Measurements from ENCODE around the gene ESAM. TPM values are rescaled to one million over a fixed set of nuclear protein-coding genes. Genes with fewer than 3 reads are reported as not detected.

Gene ESAM
- total RNA-seq, 1 donor from 2014 or later: 9.4 TPM

GRCh38 chr11:124799348-124800225 is 37.5 kb upstream of the ESAM start:
- Histone ChIP-seq H3K4me1 (ENCODE audit: control insufficient read depth in 3 of 3, insufficient read depth in 3 of 3, low read length in 3 of 3) (peaks cover 11 to 18% (median 14%) of the 10 kb centered on the region in 3 donors), H3K9me3 (ENCODE audit: control insufficient read depth in 3 of 3, low read length in 3 of 3) (no peaks in the 10 kb centered on the region), H3K36me3 (ENCODE audit: control insufficient read depth in 3 of 3, insufficient read depth in 3 of 3, low read length in 3 of 3) (peaks cover 0 to 4% (median 0%) of the 10 kb centered on the region in 3 donors), H3K27ac (ENCODE audit: low read depth, low read length) (peak overlapping the region; percentile 95), H3K4me3 (ENCODE audit: low read length in 3 of 3) (peak overlapping the region; percentile 82 to 92 (median 86)), H3K27me3 (ENCODE audit: control insufficient read depth in 3 of 3, insufficient read depth in 3 of 3, low read length in 3 of 3) (no peaks in the 10 kb centered on the region), H3K9ac (ENCODE audit: low read depth in 1 of 3, low read length in 3 of 3) (peak overlapping the region; percentile 80 to 90 (median 89))

GRCh38 chr11:124798991-124799347 is 36.9 kb upstream of the ESAM start:
- Histone ChIP-seq H3K36me3 (ENCODE audit: control insufficient read depth in 3 of 3, insufficient read depth in 3 of 3, low read length in 3 of 3) (peaks cover 0 to 4% (median 0%) of the 10 kb centered on the region in 3 donors), H3K4me1 (ENCODE audit: control insufficient read depth in 3 of 3, insufficient read depth in 3 of 3, low read length in 3 of 3) (peaks cover 11 to 18% (median 14%) of the 10 kb centered on the region in 3 donors), H3K9me3 (ENCODE audit: control insufficient read depth in 3 of 3, low read length in 3 of 3) (no peaks in the 10 kb centered on the region), H3K27me3 (ENCODE audit: control insufficient read depth in 3 of 3, insufficient read depth in 3 of 3, low read length in 3 of 3) (no peaks in the 10 kb centered on the region), H3K4me3 (ENCODE audit: low read length in 3 of 3) (peak overlapping the region; percentile 82 to 92 (median 86)), H3K27ac (ENCODE audit: low read depth, low read length) (peak overlapping the region; percentile 95), H3K9ac (ENCODE audit: low read depth in 1 of 3, low read length in 3 of 3) (peak overlapping the region; percentile 73 to 90 (median 89))

- Histone ChIP-seq H3K27me3 (ENCODE audit: control insufficient read depth in 3 of 3, insufficient read depth in 3 of 3, low read length in 3 of 3) (no peaks in the 10 kb centered on the region), H3K4me1 (ENCODE audit: control insufficient read depth in 3 of 3, insufficient read depth in 3 of 3, low read length in 3 of 3) (peaks cover 18 to 28% (median 21%) of the 10 kb centered on the region in 3 donors), H3K27ac (ENCODE audit: low read depth, low read length) (no peak overlapping the region), H3K9ac (ENCODE audit: low read depth in 1 of 3, low read length in 3 of 3) (no peak overlapping the region), H3K36me3 (ENCODE audit: control insufficient read depth in 3 of 3, insufficient read depth in 3 of 3, low read length in 3 of 3) (no peaks in the 10 kb centered on the region), H3K9me3 (ENCODE audit: control insufficient read depth in 3 of 3, low read length in 3 of 3) (no peaks in the 10 kb centered on the region), H3K4me3 (ENCODE audit: low read length in 3 of 3) (no peak overlapping the region)
Observed at GRCh38 chr11:124796312-124796711, 34.2 kb upstream of the ESAM start.

- Histone ChIP-seq H3K9me3 (ENCODE audit: control insufficient read depth in 3 of 3, low read length in 3 of 3) (no peaks in the 10 kb centered on the region), H3K36me3 (ENCODE audit: control insufficient read depth in 3 of 3, insufficient read depth in 3 of 3, low read length in 3 of 3) (no peaks in the 10 kb centered on the region), H3K27me3 (ENCODE audit: control insufficient read depth in 3 of 3, insufficient read depth in 3 of 3, low read length in 3 of 3) (no peaks in the 10 kb centered on the region), H3K4me1 (ENCODE audit: control insufficient read depth in 3 of 3, insufficient read depth in 3 of 3, low read length in 3 of 3) (peaks cover 8 to 22% (median 12%) of the 10 kb centered on the region in 3 donors), H3K4me3 (ENCODE audit: low read length in 3 of 3) (no peak overlapping the region), H3K27ac (ENCODE audit: low read depth, low read length) (no peak overlapping the region), H3K9ac (ENCODE audit: low read depth in 1 of 3, low read length in 3 of 3) (no peak overlapping the region)
Observed at GRCh38 chr11:124793466-124794278, 31.6 kb upstream of the ESAM start.

GRCh38 chr11:124791626-124792341 is 29.7 kb upstream of the ESAM start:
- H3K36me3 ChIP-seq (ENCODE audit: control insufficient read depth in 3 of 3, insufficient read depth in 3 of 3, low read length in 3 of 3): no peaks in the 10 kb centered on the region
- H3K4me3 ChIP-seq (ENCODE audit: low read length in 3 of 3): no peak overlapping the region
- no peak overlapping the region for H3K27ac ChIP-seq (ENCODE audit: low read depth, low read length)
- H3K4me1 ChIP-seq (ENCODE audit: control insufficient read depth in 3 of 3, insufficient read depth in 3 of 3, low read length in 3 of 3): peaks cover 5 to 14% (median 9%) of the 10 kb centered on the region in 3 donors
- no peak overlapping the region for H3K9ac ChIP-seq (ENCODE audit: low read depth in 1 of 3, low read length in 3 of 3)
- no peaks in the 10 kb centered on the region for H3K9me3 ChIP-seq (ENCODE audit: control insufficient read depth in 3 of 3, low read length in 3 of 3)
- no peaks in the 10 kb centered on the region for H3K27me3 ChIP-seq (ENCODE audit: control insufficient read depth in 3 of 3, insufficient read depth in 3 of 3, low read length in 3 of 3)

GRCh38 chr11:124788521-124788920 is 26.4 kb upstream of the ESAM start:
- no peak overlapping the region for H3K4me3 ChIP-seq (ENCODE audit: low read length in 3 of 3)
- H3K9ac ChIP-seq (ENCODE audit: low read depth in 1 of 3, low read length in 3 of 3): no peak overlapping the region
- peaks cover 2 to 12% (median 8%) of the 10 kb centered on the region in 3 donors for H3K4me1 ChIP-seq (ENCODE audit: control insufficient read depth in 3 of 3, insufficient read depth in 3 of 3, low read length in 3 of 3)
- H3K27ac ChIP-seq (ENCODE audit: low read depth, low read length): no peak overlapping the region
- no peaks in the 10 kb centered on the region for H3K27me3 ChIP-seq (ENCODE audit: control insufficient read depth in 3 of 3, insufficient read depth in 3 of 3, low read length in 3 of 3)
- peaks cover 0 to 3% (median 0%) of the 10 kb centered on the region in 3 donors for H3K36me3 ChIP-seq (ENCODE audit: control insufficient read depth in 3 of 3, insufficient read depth in 3 of 3, low read length in 3 of 3)
- no peaks in the 10 kb centered on the region for H3K9me3 ChIP-seq (ENCODE audit: control insufficient read depth in 3 of 3, low read length in 3 of 3)

GRCh38 chr11:124784051-124784450 is 22.0 kb upstream of the ESAM start:
- H3K27ac ChIP-seq (ENCODE audit: low read depth, low read length): no peak overlapping the region
- no peaks in the 10 kb centered on the region for H3K4me1 ChIP-seq (ENCODE audit: control insufficient read depth in 3 of 3, insufficient read depth in 3 of 3, low read length in 3 of 3)
- H3K27me3 ChIP-seq (ENCODE audit: control insufficient read depth in 3 of 3, insufficient read depth in 3 of 3, low read length in 3 of 3): no peaks in the 10 kb centered on the region
- no peak overlapping the region for H3K4me3 ChIP-seq (ENCODE audit: low read length in 3 of 3)
- peaks cover 0 to 3% (median 0%) of the 10 kb centered on the region in 3 donors for H3K36me3 ChIP-seq (ENCODE audit: control insufficient read depth in 3 of 3, insufficient read depth in 3 of 3, low read length in 3 of 3)
- no peaks in the 10 kb centered on the region for H3K9me3 ChIP-seq (ENCODE audit: control insufficient read depth in 3 of 3, low read length in 3 of 3)
- no peak overlapping the region for H3K9ac ChIP-seq (ENCODE audit: low read depth in 1 of 3, low read length in 3 of 3)

- no peak overlapping the region for H3K4me3 ChIP-seq (ENCODE audit: low read length in 3 of 3)
- no peaks in the 10 kb centered on the region for H3K4me1 ChIP-seq (ENCODE audit: control insufficient read depth in 3 of 3, insufficient read depth in 3 of 3, low read length in 3 of 3)
- H3K27ac ChIP-seq (ENCODE audit: low read depth, low read length): no peak overlapping the region
- peaks cover 0 to 3% (median 0%) of the 10 kb centered on the region in 3 donors for H3K36me3 ChIP-seq (ENCODE audit: control insufficient read depth in 3 of 3, insufficient read depth in 3 of 3, low read length in 3 of 3)
- no peak overlapping the region for H3K9ac ChIP-seq (ENCODE audit: low read depth in 1 of 3, low read length in 3 of 3)
- H3K27me3 ChIP-seq (ENCODE audit: control insufficient read depth in 3 of 3, insufficient read depth in 3 of 3, low read length in 3 of 3): no peaks in the 10 kb centered on the region
- H3K9me3 ChIP-seq (ENCODE audit: control insufficient read depth in 3 of 3, low read length in 3 of 3): no peaks in the 10 kb centered on the region
Observed at GRCh38 chr11:124783002-124783401, 20.9 kb upstream of the ESAM start.

- H3K4me1 ChIP-seq (ENCODE audit: control insufficient read depth in 3 of 3, insufficient read depth in 3 of 3, low read length in 3 of 3): peaks cover 0 to 3% (median 0%) of the 10 kb centered on the region in 3 donors
- no peaks in the 10 kb centered on the region for H3K9me3 ChIP-seq (ENCODE audit: control insufficient read depth in 3 of 3, low read length in 3 of 3)
- H3K27me3 ChIP-seq (ENCODE audit: control insufficient read depth in 3 of 3, insufficient read depth in 3 of 3, low read length in 3 of 3): no peaks in the 10 kb centered on the region
- H3K4me3 ChIP-seq (ENCODE audit: low read length in 3 of 3): no peak overlapping the region
- peaks cover 0 to 5% (median under 1%) of the 10 kb centered on the region in 3 donors for H3K36me3 ChIP-seq (ENCODE audit: control insufficient read depth in 3 of 3, insufficient read depth in 3 of 3, low read length in 3 of 3)
- no peak overlapping the region for H3K9ac ChIP-seq (ENCODE audit: low read depth in 1 of 3, low read length in 3 of 3)
- no peak overlapping the region for H3K27ac ChIP-seq (ENCODE audit: low read depth, low read length)
Observed at GRCh38 chr11:124779568-124779967, 17.5 kb upstream of the ESAM start.

Measured in skeletal muscle tissue (tissue), 4 donors.